Fibroblast of villous mesenchyme (primary cell): Measurements from ENCODE around the gene TSPAN12. TPM values are rescaled to one million over a fixed set of nuclear protein-coding genes. Genes with fewer than 3 reads are reported as not detected.
"Not testable (repeated sequence)": the region's sequence is repeated elsewhere in the genome, so short reads cannot be mapped to it uniquely, and the experiment has no call there.

Source experiments
- DNase-seq: peaks from one replicate; pipeline ENCODE4 v3.0.0-alpha.2; 2010; ENCODE audit warnings: low read depth
- H3K4me3 ChIP-seq: 2 replicates; pipeline ENCODE4 v1.5.1; 2011; ENCODE audit warnings: low read depth, mild to moderate bottlenecking, low read length
- total RNA-seq: library from RNA; depleted of rRNA; stranded (reverse); fragments of >200 nt; gene quantifications from 2 replicates; pipeline ENCODE4 v1.2.3, GENCODE V29; 2012
- TF ChIP-seq, protein P1 (sequence below): IDR thresholded peaks from 2 replicates; pipeline ENCODE4 v1.5.1; 2012; ENCODE audit warnings: low read depth, mild to moderate bottlenecking, low read length; ENCODE audit not compliant: insufficient read depth

Gene TSPAN12
- total RNA-seq, 1 donor: 4.7 TPM

DNA sequence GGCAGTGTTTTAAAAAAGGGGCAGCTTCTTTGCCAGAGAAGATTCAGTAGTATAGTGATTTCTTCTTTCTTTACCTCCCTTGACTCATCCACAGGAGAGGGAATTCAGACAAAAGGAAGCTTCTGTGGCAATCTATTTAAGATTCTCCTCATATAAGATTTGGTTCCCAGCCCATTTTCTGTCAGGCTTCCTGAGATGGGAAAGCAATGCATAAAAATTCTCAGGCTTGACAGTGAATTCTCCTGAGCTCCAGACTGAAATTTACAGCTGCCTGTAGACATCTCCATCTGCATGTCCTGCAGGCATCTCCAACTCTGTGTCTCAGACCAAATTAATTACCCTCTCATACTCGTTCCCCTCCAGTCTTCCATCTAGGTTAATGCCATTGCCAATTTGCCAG is 72.8 kb downstream of the TSPAN12 start:
- DNase-seq: no peak
- TF ChIP-seq, protein P1, sequence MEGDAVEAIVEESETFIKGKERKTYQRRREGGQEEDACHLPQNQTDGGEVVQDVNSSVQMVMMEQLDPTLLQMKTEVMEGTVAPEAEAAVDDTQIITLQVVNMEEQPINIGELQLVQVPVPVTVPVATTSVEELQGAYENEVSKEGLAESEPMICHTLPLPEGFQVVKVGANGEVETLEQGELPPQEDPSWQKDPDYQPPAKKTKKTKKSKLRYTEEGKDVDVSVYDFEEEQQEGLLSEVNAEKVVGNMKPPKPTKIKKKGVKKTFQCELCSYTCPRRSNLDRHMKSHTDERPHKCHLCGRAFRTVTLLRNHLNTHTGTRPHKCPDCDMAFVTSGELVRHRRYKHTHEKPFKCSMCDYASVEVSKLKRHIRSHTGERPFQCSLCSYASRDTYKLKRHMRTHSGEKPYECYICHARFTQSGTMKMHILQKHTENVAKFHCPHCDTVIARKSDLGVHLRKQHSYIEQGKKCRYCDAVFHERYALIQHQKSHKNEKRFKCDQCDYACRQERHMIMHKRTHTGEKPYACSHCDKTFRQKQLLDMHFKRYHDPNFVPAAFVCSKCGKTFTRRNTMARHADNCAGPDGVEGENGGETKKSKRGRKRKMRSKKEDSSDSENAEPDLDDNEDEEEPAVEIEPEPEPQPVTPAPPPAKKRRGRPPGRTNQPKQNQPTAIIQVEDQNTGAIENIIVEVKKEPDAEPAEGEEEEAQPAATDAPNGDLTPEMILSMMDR: no peak
- no peak overlapping the region for H3K4me3 ChIP-seq

GRCh38 chr7:120783721-120784120 is 74.2 kb downstream of the TSPAN12 start:
- H3K4me3 ChIP-seq: no peak overlapping the region
- TF ChIP-seq, protein P1: no peak
- DNase-seq: no peak

- DNase-seq: no peak
- TF ChIP-seq, protein P1: no peak
- H3K4me3 ChIP-seq: no peak overlapping the region
Observed at GRCh38 chr7:120783273-120783672, 74.7 kb downstream of the TSPAN12 start.

DNA sequence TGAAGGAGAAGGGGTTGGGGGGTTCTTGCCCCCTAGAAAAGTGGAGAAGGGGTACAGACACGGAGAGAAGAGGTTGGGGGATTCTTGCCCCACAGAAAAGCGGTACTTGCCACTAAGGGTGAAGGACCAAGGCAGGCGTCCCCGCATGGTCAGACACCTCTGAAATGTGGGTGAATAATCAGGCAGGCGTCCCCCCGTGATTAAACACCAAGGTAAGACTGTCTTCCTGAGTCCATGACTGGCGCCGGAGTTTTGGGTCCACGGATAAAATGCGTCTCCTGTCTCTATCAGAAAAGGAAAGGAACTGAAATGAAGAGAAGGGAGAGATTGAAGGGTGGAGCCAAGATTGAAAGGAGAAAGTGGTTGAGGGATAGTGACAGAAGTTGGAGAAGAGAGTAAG is 76.0 kb downstream of the TSPAN12 start:
- not testable (repeated sequence) for DNase-seq, H3K4me3 ChIP-seq

GRCh38 chr7:120780938-120781337 is 77.0 kb downstream of the TSPAN12 start:
- no peak for DNase-seq
- TF ChIP-seq, protein P1: no peak
- no peak overlapping the region for H3K4me3 ChIP-seq

GRCh38 chr7:120780451-120780850 is 77.5 kb downstream of the TSPAN12 start:
- DNase-seq, H3K4me3 ChIP-seq: not testable (repeated sequence)

DNA sequence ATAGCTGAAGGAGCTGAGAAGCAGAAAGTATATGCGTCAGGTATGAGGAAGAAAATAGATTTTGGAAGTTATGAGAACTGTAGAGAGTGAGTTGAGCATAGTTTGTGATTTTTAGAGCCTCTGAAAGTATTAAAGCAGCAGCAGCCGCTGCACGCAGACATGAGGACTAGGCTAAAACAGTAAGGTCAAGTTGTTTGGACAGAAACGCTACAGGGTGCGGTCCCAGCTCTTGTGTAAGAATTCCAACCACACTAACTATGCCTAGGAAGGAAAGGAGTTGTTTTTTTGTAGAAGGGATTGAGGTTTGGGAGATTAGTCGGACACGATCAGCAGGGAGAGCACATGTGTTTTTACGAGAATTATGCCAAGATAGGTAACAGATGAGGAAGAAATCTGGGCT is 78.9 kb downstream of the TSPAN12 start:
- not testable (repeated sequence) for H3K4me3 ChIP-seq, DNase-seq

DNA sequence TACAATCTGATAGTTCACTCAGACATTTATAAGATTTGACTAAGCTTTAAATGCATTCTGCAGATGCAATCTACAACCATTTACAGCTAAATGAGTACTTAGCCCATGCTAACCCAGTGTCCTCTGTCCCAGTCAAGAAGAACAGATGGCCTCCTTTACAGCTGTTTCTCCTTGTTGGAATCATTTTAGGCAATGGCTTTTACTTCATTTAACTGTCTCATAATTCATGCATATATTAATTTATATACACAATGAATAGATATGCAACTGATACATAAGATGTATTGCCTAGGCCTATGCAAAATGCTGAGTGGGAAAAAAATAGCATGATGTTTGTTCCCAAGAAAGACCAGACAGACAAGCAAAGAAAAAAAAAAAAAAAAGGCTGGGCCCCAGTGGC is 82.2 kb downstream of the TSPAN12 start:
- TF ChIP-seq, protein P1: no peak
- DNase-seq: no peak
- no peak overlapping the region for H3K4me3 ChIP-seq

- TF ChIP-seq, protein P1: no peak
- H3K4me3 ChIP-seq: no peak overlapping the region
- no peak for DNase-seq
Observed at GRCh38 chr7:120774481-120774880, 83.5 kb downstream of the TSPAN12 start.
